GM19468 (cell line): ENCODE results near the gene CEL.
"Not testable (repeated sequence)": the region's sequence is repeated elsewhere in the genome, so short reads cannot be mapped to it uniquely, and the experiment has no call there.

Experiments used
- ATAC-seq: cut with Tn5 transposase; IDR thresholded peaks from one replicate; pipeline ENCODE4 v1.9.1; 2021; ENCODE audit warnings: mild to moderate bottlenecking, moderate library complexity, moderate number of reproducible peaks; ENCODE audit not compliant: unreplicated experiment; ENCODE audit errors: extremely low read depth

The CEL gene

GRCh38 chr9:133062569-133062968 is 788 bp downstream of the CEL start:
- not testable (repeated sequence) for ATAC-seq

DNA sequence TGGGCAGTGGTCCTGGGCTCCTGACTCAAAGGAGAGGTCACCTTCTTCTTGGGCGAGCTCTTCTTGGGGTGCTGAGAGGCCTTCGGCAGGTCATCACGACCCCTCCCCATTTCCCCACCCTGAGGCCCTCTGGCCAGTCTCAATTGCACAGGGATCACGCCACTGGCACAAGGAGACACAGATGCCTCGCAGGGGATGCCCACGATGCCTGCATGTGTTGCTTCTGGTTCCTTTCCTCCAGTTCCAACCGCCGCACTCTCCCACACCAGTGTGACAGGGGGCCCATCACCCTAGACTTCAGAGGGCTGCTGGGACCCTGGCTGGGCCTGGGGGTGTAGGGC is 1.3 kb downstream of the CEL start:
- no peak for ATAC-seq

- ATAC-seq: no peak
Observed at GRCh38 chr9:133063500-133064231, 1.9 kb downstream of the CEL start.

DNA sequence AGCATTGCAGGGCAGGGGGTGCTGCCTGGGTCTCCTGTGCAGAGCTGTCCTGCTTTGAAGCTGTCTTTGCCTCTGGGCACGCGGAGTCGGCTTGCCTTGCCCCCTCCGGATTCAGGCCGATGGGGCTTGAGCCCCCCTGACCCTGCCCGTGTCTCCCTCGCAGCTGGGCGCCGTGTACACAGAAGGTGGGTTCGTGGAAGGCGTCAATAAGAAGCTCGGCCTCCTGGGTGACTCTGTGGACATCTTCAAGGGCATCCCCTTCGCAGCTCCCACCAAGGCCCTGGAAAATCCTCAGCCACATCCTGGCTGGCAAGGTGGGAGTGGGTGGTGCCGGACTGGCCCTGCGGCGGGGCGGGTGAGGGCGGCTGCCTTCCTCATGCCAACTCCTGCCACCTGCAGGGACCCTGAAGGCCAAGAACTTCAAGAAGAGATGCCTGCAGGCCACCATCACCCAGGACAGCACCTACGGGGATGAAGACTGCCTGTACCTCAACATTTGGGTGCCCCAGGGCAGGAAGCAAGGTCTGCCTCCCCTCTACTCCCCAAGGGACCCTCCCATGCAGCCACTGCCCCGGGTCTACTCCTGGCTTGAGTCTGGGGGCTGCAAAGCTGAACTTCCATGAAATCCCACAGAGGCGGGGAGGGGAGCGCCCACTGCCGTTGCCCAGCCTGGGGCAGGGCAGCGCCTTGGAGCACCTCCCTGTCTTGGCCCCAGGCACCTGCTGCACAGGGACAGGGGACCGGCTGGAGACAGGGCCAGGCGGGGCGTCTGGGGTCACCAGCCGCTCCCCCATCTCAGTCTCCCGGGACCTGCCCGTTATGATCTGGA is 2.7 kb downstream of the CEL start:
- ATAC-seq: no peak

GRCh38 chr9:133065070-133065388 is 3.2 kb downstream of the CEL start:
- no peak for ATAC-seq

GRCh38 chr9:133066181-133066983 is 4.6 kb downstream of the CEL start:
- ATAC-seq: no peak

DNA sequence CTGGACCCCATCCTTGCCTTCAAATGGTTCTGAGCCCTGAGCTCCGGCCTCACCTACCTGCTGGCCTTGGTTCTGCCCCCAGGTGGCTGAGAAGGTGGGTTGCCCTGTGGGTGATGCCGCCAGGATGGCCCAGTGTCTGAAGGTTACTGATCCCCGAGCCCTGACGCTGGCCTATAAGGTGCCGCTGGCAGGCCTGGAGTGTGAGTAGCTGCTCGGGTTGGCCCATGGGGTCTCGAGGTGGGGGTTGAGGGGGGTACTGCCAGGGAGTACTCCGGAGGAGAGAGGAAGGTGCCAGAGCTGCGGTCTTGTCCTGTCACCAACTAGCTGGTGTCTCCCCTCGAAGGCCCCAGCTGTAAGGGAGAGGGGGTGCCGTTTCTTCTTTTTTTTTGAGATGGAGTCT is 5.2 kb downstream of the CEL start:
- no peak for ATAC-seq

DNA sequence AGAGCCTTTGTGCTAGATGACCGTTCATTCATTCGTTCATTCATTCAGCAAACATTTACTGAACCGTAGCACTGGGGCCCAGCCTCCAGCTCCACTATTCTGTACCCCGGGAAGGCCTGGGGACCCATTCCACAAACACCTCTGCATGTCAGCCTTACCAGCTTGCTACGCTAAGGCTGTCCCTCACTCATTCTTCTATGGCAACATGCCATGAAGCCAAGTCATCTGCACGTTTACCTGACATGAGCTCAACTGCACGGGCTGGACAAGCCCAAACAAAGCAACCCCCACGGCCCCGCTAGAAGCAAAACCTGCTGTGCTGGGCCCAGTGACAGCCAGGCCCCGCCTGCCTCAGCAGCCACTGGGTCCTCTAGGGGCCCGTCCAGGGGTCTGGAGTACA is 6.0 kb downstream of the CEL start:
- no peak for ATAC-seq

GRCh38 chr9:133068431-133068830 is 6.7 kb downstream of the CEL start:
- ATAC-seq: not testable (repeated sequence)

DNA sequence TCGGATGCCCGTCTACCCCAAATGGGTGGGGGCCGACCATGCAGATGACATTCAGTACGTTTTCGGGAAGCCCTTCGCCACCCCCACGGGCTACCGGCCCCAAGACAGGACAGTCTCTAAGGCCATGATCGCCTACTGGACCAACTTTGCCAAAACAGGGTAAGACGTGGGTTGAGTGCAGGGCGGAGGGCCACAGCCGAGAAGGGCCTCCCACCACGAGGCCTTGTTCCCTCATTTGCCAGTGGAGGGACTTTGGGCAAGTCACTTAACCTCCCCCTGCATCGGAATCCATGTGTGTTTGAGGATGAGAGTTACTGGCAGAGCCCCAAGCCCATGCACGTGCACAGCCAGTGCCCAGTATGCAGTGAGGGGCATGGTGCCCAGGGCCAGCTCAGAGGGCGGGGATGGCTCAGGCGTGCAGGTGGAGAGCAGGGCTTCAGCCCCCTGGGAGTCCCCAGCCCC is 8.8 kb downstream of the CEL start:
- not testable (repeated sequence) for ATAC-seq

- ATAC-seq: not testable (repeated sequence)
Observed at GRCh38 chr9:133070985-133071384, 9.2 kb downstream of the CEL start.

DNA sequence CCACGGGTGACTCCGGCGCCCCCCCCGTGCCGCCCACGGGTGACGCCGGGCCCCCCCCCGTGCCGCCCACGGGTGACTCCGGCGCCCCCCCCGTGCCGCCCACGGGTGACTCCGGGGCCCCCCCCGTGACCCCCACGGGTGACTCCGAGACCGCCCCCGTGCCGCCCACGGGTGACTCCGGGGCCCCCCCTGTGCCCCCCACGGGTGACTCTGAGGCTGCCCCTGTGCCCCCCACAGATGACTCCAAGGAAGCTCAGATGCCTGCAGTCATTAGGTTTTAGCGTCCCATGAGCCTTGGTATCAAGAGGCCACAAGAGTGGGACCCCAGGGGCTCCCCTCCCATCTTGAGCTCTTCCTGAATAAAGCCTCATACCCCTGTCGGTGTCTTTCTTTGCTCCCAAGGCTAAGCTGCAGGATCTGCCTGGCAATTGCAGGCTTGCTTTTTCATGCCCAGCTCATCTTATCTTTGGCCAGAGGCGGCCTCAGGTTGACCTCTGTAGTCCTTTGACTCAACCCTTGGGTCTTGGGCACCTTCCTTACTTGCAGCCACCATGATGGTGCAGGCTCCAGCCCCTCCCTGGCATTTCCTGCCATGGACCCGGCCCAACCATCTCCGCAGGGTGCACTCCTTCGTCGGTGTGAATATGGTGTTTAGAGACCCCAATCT is 9.8 kb downstream of the CEL start:
- ATAC-seq: no peak

- ATAC-seq: not testable (repeated sequence)
Observed at GRCh38 chr9:133072210-133072609, 10.4 kb downstream of the CEL start.

GRCh38 chr9:133073086-133074014 is 11.6 kb downstream of the CEL start:
- ATAC-seq: no peak

DNA sequence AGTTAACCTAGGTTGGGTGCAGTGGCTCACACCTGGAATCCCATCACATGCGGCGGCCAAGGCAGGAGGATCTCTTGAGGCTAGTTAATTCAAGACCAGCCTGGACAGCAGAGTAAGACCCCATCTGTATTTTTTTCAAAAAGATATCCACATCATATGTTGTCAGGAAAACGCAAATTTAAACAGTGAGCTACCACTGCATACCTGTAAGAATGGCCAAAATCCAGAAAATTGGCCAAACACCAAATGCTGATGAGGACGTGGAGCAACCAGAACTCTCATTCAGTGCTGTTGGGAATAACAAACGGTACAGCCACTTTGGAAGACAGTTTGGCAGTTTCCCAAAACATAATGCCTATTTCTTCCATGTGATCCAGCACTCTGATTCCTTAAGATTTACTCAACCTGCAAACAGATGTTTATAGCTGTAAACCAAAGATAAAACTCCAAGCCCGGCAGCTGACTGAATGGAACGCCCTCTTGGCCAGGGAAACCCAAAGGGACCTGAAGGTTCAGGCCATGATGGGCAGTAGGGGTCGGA is 12.4 kb downstream of the CEL start:
- no peak for ATAC-seq

DNA sequence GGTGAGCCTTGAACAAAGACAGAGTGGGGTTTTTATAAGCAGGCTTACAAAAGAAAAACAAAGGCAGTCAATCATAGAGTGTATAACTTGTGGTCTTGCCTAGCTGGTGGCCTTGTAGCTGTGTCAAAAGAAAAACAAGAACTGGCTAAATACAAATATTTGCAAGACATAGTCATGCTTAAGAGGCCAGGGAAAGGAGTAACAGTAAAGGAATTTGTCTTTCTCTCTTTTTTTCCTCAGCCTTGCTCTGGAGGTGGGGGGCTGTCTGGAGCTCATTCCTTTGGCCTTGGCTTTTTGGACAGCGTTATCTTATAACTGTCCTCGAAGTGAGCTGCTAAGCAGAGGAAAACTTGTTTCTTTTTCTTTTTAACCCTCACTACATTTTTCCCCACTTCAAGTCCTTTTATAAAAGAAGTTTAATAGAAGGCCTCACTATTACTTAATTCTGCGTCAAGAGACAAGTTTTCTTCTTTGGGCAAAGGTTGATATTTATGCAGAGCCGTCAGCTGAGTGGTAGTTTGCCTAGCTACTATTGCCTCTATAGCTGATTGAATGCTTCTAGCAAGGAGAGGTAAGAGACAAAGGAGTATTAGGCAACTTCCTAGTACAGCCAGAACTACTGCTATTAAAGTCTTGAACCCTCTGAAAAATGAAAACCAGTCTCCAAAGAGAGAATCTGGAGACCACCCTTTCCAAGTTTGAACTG is 14.3 kb downstream of the CEL start:
- no peak for ATAC-seq

DNA sequence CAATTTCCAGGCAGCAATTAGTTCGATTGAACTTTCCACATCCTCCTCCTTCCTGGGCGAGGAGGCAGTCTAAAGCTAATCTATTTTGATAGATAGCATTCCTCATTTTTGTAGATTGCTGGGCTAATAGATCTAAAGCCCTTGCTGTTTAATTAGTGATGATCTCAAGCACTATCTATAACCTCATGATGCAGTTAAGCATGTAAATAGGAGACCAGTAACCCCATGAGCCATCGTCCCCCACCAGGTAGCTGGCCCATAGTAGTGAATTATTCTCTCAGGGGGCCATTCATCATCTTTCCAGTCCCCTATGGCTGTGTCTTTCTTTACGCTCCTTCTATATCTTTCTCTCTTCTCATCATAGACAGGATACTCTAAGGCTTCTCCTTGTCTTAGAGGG is 14.9 kb downstream of the CEL start:
- no peak for ATAC-seq

DNA sequence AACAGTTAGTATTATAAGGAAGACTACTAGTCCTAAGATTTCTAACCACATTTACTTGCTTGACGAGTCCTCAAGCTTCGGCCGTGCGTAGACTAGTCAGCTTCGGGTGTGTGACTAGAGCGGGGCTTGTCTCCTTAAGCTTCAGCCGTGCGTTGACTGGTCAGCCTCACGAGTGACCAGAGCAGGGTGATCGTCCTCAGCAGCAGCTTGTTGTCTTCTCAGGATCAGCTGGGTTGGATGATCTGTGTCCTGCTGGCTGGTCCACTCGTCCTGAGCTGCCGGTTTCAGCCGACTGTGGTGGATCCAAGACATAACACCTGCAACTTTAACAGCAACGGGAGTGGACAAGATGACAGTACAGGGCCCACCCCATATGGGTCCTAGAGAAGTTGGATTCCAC is 16.7 kb downstream of the CEL start:
- no peak for ATAC-seq

DNA sequence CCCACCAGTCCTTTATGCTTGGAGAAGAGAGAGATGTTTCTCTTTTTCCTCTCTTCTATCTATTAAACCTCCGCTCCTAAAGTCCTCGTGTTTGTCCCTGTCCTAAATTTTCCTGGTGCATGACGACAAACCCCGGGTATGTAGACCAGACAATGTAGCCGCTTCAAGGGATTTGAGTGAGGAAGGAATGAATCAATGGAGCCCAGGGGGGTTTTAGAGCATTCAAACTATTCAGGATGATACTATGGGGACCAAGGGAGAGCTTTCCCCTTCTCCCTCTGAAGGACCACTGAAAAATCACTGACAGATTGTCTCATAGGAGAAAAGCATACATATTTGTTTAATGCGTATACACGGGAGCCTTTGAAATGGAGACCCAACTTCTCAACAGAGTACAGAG is 18.4 kb downstream of the CEL start:
- no peak for ATAC-seq
